ENCODE results near the gene BICDL1.

DNA sequence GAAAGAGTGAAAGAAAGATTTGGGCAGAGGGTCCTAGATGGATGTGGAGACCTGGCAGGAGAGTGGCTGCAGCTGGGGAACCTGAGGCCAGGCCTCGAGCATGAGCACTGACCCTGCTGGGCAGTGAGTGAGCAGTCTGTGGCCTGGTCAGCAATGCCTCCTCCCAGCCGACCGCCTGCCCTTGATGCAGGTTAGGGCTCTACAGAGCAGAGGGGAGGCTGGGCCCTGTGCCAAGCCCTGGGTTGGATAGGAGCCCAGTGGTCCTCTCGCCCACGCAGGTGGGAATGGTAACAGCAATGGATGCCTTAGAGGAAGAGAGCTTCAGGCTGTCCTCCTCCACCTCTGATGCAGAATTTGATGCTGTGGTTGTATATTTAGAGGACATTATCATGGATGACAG is 67.7 kb downstream of the BICDL1 start:
- TF ChIP-seq POLR2A (IDR thresholded peaks at IDR 0.05) (no peak), EP300 (IDR thresholded peaks at IDR 0.05) (no peak)

All from upper lobe of left lung (tissue), 4 donors.